Effector memory CD4-positive, alpha-beta T cell (primary cell): ENCODE data around the gene CCN5.
"Not testable (repeated sequence)": the region's sequence is repeated elsewhere in the genome, so short reads cannot be mapped to it uniquely, and the experiment has no call there.

Experiments used
- DNase-seq, 3 donors: peaks; one replicate each; pipeline ENCODE4 v3.0.0-alpha.2; 2020
- H3K27ac ChIP-seq: 2 replicates; pipeline ENCODE4 v1.7.0; 2013; ENCODE audit warnings: mild to moderate bottlenecking, low read length, moderate library complexity; ENCODE audit not compliant: insufficient read depth, poor library complexity, severe bottlenecking
- H3K27me3 ChIP-seq: replicated peaks from 2 replicates; pipeline ENCODE4 v1.7.0; 2013; ENCODE audit warnings: mild to moderate bottlenecking, low read length; ENCODE audit not compliant: insufficient read depth, control insufficient read depth, poor library complexity, severe bottlenecking
- H3K36me3 ChIP-seq: 2 replicates; pipeline ENCODE4 v1.7.0; 2013; ENCODE audit warnings: mild to moderate bottlenecking, low read length, moderate library complexity; ENCODE audit not compliant: control insufficient read depth, insufficient read depth
- H3K4me1 ChIP-seq: 2 replicates; pipeline ENCODE4 v1.7.0; 2013; ENCODE audit warnings: low read length, mild to moderate bottlenecking; ENCODE audit not compliant: control insufficient read depth, insufficient read depth, poor library complexity, severe bottlenecking
- H3K4me3 ChIP-seq: 2 replicates; pipeline ENCODE4 v1.7.0; 2013; ENCODE audit warnings: low read length, low read depth, mild to moderate bottlenecking; ENCODE audit not compliant: insufficient read depth, poor library complexity, severe bottlenecking
- H3K9me3 ChIP-seq: 2 replicates; pipeline ENCODE4 v1.7.0; 2013; ENCODE audit warnings: mild to moderate bottlenecking, low read length, moderate library complexity; ENCODE audit not compliant: control insufficient read depth

Gene CCN5

DNA sequence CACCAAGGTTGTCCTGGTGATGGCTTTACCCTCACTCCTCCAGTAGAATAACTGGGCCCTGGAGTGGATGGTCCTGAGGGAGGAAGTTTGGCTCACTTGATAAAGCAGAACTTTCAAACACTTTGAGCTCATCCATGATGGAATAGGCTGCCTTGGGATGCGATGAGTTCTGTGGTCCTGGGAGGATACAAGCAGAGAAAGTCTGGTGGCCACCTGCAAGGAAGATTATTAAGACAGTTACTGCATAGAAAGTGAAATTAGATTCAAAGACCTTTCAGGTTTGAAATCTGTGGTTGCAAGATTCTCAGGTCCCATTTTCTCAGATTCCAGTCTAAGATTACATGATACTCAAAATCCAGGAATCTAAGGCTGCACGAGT, 19.9 kb upstream of the CCN5 start:
- no peaks in the 10 kb centered on the region for H3K27me3 ChIP-seq
- no peaks in the 10 kb centered on the region for H3K9me3 ChIP-seq
- H3K27ac ChIP-seq = no peak overlapping the region
- H3K36me3 ChIP-seq = no peaks in the 10 kb centered on the region
- no peak for DNase-seq
- no peaks in the 10 kb centered on the region for H3K4me1 ChIP-seq
- no peak overlapping the region for H3K4me3 ChIP-seq

DNA sequence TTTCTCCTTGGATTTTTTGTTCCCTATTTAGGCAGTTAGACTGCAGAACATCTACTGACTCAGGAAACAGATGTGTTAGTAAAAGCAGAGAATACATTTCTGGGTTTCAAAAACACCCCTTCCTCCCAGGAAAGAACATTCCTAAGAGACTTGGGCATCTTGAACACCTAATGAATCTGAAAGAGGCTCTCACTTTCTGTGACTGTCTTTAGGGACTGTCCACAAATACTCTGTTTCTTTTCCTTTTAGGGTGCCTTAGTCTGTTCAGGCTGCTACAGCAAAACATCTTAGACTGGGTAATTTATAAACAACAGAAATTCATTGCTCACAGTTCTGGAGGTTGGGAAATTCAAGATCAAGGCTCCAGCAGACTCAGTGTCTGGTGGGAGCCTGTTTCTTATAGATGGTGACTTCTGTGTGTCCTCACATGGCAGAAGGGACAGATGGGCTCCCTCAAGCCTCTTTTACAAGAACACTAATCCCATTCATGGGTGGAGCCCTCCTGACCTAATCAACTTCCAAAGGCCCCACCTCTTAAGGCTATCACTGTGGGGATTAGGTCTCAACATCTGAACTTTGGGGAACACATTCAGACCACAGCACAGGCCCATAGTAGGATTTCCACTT, 19.4 kb upstream of the CCN5 start:
- H3K4me3 ChIP-seq = no peak overlapping the region
- H3K36me3 ChIP-seq = no peaks in the 10 kb centered on the region
- no peak for DNase-seq
- no peak overlapping the region for H3K27ac ChIP-seq
- H3K27me3 ChIP-seq = no peaks in the 10 kb centered on the region
- H3K4me1 ChIP-seq = no peaks in the 10 kb centered on the region
- no peaks in the 10 kb centered on the region for H3K9me3 ChIP-seq

DNA sequence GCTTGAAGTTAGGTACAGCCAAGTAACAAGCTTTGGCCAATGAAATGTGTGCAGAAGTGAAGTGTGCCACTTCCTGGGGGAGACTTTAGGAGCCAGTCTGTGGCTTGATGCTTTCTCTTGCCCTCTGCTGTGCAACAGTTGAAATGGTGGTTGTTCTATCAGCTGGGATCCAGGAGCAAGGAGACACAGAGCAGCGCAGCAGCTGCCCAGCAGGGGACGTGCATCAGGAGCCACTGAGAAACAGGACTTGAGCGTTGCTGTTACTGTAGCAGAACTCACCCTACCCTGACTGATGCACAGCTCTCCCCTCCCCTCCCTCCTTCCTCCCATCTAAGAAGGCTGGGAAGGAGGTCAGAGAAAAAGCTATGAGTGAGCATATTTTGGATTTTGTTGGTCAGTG, 18.9 kb upstream of the CCN5 start:
- H3K9me3 ChIP-seq = no peaks in the 10 kb centered on the region
- H3K27me3 ChIP-seq = no peaks in the 10 kb centered on the region
- no peak overlapping the region for H3K27ac ChIP-seq
- H3K4me3 ChIP-seq = no peak overlapping the region
- DNase-seq = no peak
- no peaks in the 10 kb centered on the region for H3K36me3 ChIP-seq
- H3K4me1 ChIP-seq = no peaks in the 10 kb centered on the region

DNA sequence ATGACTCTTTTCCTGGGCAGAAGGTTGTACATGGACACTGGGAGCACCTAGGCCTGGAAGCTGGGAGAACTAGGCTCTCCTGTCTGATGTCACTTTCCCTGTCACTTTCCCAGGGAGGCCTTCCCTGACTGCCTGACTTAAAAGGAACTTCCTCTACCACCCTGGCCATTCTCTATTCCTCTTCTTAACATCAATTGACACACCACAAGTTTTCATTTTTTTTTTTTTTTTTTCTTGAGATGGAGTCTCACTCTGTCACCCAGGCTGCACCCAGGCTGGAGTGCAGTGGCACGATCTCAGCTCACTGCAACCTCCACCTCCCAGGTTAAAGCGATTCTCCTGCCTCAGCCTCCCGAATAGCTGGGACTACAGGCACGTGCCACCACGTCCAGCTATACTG, 18.1 kb upstream of the CCN5 start:
- not testable (repeated sequence) for H3K9me3 ChIP-seq, H3K27me3 ChIP-seq, H3K4me1 ChIP-seq, DNase-seq, H3K4me3 ChIP-seq, H3K36me3 ChIP-seq, H3K27ac ChIP-seq

GRCh38 chr20:44698351-44698750, 16.8 kb upstream of the CCN5 start:
- no peak for DNase-seq
- Histone ChIP-seq H3K4me1 (no peaks in the 10 kb centered on the region), H3K27ac (no peak overlapping the region), H3K36me3 (no peaks in the 10 kb centered on the region), H3K9me3 (no peaks in the 10 kb centered on the region), H3K4me3 (no peak overlapping the region), H3K27me3 (no peaks in the 10 kb centered on the region)

GRCh38 chr20:44700306-44700705, 14.9 kb upstream of the CCN5 start:
- Histone ChIP-seq H3K4me1 (no peaks in the 10 kb centered on the region), H3K27ac (no peak overlapping the region), H3K9me3 (no peaks in the 10 kb centered on the region), H3K27me3 (no peaks in the 10 kb centered on the region), H3K4me3 (no peak overlapping the region), H3K36me3 (no peaks in the 10 kb centered on the region)
- DNase-seq = no peak

DNA sequence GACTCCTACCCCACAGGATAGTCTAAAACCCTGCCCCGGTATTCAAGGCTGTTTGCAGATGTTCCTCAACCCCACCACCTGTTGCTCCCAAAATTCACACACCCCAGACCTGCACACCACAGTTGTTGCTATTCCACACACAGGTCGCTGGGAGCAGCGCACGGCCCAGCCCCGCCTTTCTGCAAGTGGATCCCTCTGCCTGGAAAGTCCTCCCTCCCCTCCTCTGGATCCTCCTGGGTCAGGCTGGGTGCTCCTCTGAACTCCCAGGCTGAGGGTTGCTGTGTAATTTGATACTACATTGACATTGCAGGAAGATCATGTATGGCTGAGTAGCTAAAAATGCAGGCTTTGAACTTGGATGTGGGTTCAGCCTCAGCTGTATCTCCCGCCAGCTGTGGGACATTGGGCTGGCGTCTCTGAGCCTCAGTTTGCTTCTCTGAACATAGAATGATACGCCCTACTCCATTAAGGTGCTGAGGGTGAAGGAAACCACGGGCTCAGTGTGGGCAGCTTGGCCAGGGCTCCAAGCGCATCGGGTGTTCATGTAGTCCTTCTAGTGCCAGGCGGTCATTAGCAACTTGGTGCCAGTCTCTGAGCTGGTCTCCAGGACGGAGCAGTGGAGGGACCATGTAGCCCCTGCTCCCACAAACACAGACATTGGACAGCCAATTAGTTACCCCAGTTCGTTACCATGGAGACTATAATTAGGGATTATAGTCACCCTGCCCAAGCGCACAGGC, 13.9 kb upstream of the CCN5 start:
- Histone ChIP-seq H3K4me3 (no peak overlapping the region), H3K27me3 (no peaks in the 10 kb centered on the region), H3K4me1 (no peaks in the 10 kb centered on the region), H3K9me3 (no peaks in the 10 kb centered on the region), H3K36me3 (no peaks in the 10 kb centered on the region), H3K27ac (no peak overlapping the region)
- no peak for DNase-seq

DNA sequence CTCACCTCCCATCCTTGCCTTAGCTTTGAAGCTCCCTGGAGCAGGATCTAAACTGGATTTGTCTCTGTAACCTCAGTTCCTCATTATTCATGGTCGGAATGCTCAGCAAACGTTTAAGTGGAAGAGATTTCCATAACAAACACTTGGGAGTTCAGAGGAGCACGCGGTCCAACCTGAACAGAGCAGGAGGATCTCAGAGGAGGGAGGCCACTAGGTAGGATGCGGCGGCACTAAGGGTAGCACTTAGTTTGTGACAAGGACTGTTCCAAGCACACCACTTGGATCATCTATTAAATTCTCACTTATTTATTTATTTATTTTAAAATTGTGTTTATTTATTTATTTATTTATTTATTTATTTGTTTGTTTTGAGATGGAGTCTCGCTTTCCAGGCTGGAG, 13.3 kb upstream of the CCN5 start:
- Histone ChIP-seq H3K4me1 (no peaks in the 10 kb centered on the region), H3K27ac (no peak overlapping the region), H3K4me3 (no peak overlapping the region), H3K9me3 (no peaks in the 10 kb centered on the region), H3K36me3 (no peaks in the 10 kb centered on the region), H3K27me3 (no peaks in the 10 kb centered on the region)
- DNase-seq = no peak

- no peaks in the 10 kb centered on the region for H3K27me3 ChIP-seq
- no peak for DNase-seq
- no peak overlapping the region for H3K4me3 ChIP-seq
- no peaks in the 10 kb centered on the region for H3K4me1 ChIP-seq
- no peak overlapping the region for H3K27ac ChIP-seq
- H3K36me3 ChIP-seq = no peaks in the 10 kb centered on the region
- no peaks in the 10 kb centered on the region for H3K9me3 ChIP-seq
Measured at GRCh38 chr20:44702776-44703175, 12.4 kb upstream of the CCN5 start.

DNA sequence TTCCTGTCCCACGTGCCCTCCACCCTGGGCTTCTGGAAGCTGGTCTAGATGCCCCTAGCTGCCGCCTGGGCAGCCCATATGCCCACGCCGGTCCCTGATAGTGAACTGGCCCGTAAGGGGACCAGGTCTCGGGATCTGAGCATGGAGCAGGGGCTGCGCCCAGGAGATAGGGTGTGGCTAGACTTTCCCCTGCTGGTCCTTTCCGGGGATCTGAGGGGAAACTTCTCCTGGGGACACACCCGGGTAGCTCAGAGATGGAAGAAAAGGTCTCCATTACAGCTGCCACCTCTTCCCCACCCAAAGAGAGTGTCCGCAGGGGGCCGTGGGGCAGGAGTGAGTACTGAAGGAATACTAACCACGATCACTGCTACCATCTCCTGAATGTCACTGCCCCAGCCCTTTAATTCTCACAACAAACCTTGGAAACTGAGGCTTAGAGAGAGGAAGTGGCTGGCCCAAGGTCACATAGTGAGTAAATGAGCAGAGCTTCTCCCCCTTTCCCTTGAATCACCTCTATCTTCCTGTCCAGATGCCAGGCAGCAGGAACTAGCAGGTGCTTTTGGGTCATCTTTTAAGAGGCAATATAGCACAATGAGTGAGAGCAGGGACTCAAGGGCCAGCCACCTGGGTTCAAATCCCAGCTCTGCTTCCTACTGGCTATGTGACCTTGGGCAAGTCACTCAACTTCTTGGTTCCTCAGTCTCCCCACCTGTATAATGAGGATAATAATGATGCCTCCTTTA, 11.8 kb upstream of the CCN5 start:
- Histone ChIP-seq H3K4me1 (no peaks in the 10 kb centered on the region), H3K27ac (no peak overlapping the region), H3K27me3 (no peaks in the 10 kb centered on the region), H3K36me3 (no peaks in the 10 kb centered on the region), H3K4me3 (no peak overlapping the region), H3K9me3 (no peaks in the 10 kb centered on the region)
- no peak for DNase-seq
